ENCODE data around the gene SPIB. TPM values are rescaled to one million over a fixed set of nuclear protein-coding genes. Genes with fewer than 3 reads are reported as not detected.

The SPIB gene
- total RNA-seq, 2 donors from 2014 or later: 1.6 to 2.1 TPM

DNA sequence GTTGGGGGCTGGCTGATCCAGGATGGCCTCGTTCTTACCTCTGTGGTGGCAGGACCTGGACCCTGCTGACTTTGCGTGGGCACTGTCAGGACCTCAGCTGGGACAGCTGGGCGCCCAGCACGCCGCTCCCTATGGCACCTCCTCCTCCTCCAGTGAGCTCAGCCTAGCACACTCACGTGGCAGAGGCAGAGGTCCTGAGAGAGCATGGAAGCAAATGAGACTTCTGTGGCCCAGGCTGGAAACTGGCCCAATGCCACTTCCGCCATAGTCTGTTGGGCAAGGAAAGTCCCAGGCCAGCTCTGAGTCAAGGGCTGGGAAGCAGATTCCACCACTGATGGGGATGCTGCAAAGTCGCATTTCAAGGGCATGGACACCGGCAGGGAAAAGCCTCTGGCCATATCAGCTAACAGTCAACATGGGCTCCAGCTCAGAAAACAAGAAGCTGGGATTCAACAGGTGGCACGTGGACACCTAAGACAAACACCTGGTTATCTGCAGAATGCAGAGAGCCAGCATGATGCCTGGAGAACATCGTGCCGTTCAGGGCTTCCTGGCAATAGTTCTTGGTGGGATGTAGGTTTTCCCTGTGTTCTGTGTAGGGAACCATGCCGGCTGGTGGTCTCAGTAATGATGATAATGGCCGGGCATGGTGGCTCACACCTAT is 30.6 kb downstream of the SPIB start:
- no peak overlapping the region for H3K27ac Mint-ChIP-seq
- H3K36me3 Mint-ChIP-seq (ENCODE audit: insufficient read depth in 2 of 2): no peaks in the 10 kb centered on the region
- ATAC-seq (replicated peaks in 1 of 2): no peak
- peaks cover 10% of the 10 kb centered on the region for H3K27me3 Mint-ChIP-seq (ENCODE audit: low read depth)
- no peaks in the 10 kb centered on the region for H3K4me1 Mint-ChIP-seq (ENCODE audit: low read depth)
- no peak for DNase-seq
- H3K4me3 Mint-ChIP-seq: no peak overlapping the region
- H3K9me3 Mint-ChIP-seq: peaks cover 0 to 2% of the 10 kb centered on the region in 2 donors

DNA sequence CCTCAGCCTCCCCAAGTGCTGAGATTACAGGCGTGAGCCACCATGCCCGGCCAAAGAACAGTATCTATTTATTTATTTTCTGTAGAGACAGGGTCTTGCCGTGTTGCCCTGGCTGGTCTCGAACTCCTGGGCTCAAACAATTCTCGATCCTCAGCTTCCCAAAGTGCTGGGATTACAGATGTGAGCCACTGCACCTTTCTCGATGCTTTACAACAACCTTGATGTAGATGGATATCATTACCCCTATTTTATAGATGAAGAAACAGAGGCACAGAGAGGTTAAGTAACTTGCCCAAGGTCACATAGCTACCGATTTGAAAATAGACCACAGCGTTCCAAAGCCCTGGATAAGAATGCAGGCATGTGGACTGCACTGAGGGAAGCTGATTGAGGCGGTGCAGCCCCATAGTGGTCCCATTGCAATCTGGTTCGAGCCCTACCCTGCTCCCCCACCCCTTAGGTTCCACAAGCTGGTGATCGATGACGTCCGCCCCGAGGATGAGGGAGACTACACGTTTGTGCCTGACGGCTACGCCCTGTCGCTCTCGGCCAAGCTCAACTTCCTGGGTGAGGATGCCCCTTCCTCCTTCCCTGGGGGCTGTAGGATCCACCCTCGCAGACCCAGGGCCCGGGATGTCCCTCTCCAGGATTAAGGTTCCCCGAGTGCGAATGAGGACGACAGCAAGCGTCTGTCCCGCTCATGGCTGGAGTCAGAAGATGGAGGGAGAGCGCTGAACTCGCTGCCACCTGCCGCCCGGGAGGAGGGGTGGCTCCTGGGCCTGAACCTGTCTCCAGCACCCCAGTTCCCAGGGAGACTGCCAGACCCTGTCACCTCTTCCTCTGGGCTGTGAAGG is 31.9 kb downstream of the SPIB start:
- H3K4me1 Mint-ChIP-seq (ENCODE audit: low read depth): no peaks in the 10 kb centered on the region
- H3K27ac Mint-ChIP-seq: no peak overlapping the region
- H3K27me3 Mint-ChIP-seq (ENCODE audit: low read depth): peaks cover 8% of the 10 kb centered on the region
- H3K9me3 Mint-ChIP-seq: peaks cover 0 to 2% of the 10 kb centered on the region in 2 donors
- H3K4me3 Mint-ChIP-seq: no peak overlapping the region
- H3K36me3 Mint-ChIP-seq (ENCODE audit: insufficient read depth in 2 of 2): no peaks in the 10 kb centered on the region
- ATAC-seq (replicated peaks in 1 of 2) (no peak), DNase-seq (no peak)

DNA sequence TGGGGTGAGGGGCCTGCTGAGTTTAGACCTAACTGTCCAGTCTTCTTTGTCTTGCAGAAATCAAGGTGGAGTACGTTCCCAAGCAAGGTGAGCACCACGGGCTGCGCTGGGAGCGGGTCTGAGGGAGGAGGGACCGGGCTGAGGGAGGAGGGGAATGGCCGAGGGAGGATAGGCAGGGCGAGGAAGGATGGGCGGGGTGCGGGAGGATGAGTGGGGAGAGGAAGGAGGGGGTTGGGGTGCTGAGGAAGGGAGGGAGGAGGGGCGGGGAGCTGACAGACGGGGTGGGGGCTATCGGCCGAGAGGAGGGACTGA is 32.4 kb downstream of the SPIB start:
- H3K27ac Mint-ChIP-seq: no peak overlapping the region
- ATAC-seq (replicated peaks in 1 of 2): no peak
- H3K9me3 Mint-ChIP-seq: peaks cover 0 to 2% of the 10 kb centered on the region in 2 donors
- DNase-seq: no peak
- no peaks in the 10 kb centered on the region for H3K4me1 Mint-ChIP-seq (ENCODE audit: low read depth)
- H3K27me3 Mint-ChIP-seq (ENCODE audit: low read depth): peaks cover 8% of the 10 kb centered on the region
- no peak overlapping the region for H3K4me3 Mint-ChIP-seq
- no peaks in the 10 kb centered on the region for H3K36me3 Mint-ChIP-seq (ENCODE audit: insufficient read depth in 2 of 2)

DNA sequence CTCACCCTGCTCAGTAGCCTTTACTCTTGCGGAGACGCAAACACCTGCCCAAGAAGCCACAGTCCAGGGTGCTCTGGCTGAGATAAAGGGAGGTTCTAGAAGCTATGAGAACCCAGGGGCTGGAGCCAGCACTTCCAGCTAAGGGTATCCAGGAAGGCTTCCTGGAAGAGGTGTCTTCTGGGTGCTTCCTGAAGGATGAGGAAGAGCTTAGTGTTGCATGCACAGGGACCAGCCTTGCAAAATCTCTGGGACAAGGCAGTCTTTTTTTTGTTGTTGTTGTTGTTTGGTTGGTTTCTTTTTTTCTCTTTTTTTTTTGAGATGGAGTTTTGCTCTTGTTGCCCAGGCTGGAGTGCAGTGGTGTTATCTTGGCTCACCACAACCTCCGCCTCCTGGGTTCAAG is 34.5 kb downstream of the SPIB start:
- no peak overlapping the region for H3K27ac Mint-ChIP-seq
- no peaks in the 10 kb centered on the region for H3K4me1 Mint-ChIP-seq (ENCODE audit: low read depth)
- DNase-seq (no peak), ATAC-seq (replicated peaks in 1 of 2) (no peak)
- H3K9me3 Mint-ChIP-seq: no peaks in the 10 kb centered on the region
- no peak overlapping the region for H3K4me3 Mint-ChIP-seq
- peaks cover 21% of the 10 kb centered on the region for H3K27me3 Mint-ChIP-seq (ENCODE audit: low read depth)
- H3K36me3 Mint-ChIP-seq (ENCODE audit: insufficient read depth in 2 of 2): no peaks in the 10 kb centered on the region

DNA sequence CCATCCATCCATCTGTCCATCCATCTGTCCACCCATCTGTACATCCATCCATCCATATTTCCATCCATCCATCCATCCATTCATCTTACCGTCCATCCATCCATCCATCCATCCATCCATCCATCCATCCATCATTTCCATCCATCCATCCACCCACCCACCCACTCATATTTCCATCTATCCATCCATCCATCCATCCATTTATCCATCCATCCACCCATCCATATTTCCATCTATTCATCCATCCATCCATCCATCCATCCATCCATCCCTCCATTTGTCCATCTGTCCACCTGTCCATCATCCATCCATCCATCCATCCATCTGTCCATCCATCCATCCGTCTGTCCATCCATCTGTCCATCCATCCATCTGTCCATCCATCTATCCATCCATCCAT is 37.3 kb downstream of the SPIB start:
- Mint-ChIP-seq H3K9me3 (no peaks in the 10 kb centered on the region), H3K27ac (peak overlapping the region; percentile 14), H3K4me3 (no peak overlapping the region), H3K27me3 (ENCODE audit: low read depth) (peaks cover 17% of the 10 kb centered on the region), H3K4me1 (ENCODE audit: low read depth) (peaks cover 13% of the 10 kb centered on the region), H3K36me3 (ENCODE audit: insufficient read depth in 2 of 2) (no peaks in the 10 kb centered on the region)
- no peak for ATAC-seq (replicated peaks in 1 of 2)
- DNase-seq: no peak

DNA sequence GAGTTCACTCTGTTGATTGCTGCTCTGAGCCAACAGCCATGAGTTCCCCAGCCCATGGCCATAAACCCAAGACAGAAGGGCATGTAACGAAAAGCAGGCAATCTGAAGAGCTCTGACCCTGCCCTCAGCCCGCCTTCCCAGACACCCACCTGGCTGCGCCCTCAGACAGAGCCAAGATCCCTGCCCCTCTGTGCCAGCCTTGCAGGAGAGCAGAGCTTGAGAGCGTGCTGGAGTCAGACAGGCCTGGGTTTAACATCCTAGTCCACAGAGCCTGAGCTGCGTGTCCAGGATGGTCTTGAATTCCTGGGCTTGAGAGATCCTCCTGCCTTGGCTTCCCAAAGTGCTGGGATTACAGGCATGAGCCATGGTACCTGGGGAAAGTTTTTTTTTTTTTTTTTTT is 38.6 kb downstream of the SPIB start:
- ATAC-seq (replicated peaks in 1 of 2): no peak

DNA sequence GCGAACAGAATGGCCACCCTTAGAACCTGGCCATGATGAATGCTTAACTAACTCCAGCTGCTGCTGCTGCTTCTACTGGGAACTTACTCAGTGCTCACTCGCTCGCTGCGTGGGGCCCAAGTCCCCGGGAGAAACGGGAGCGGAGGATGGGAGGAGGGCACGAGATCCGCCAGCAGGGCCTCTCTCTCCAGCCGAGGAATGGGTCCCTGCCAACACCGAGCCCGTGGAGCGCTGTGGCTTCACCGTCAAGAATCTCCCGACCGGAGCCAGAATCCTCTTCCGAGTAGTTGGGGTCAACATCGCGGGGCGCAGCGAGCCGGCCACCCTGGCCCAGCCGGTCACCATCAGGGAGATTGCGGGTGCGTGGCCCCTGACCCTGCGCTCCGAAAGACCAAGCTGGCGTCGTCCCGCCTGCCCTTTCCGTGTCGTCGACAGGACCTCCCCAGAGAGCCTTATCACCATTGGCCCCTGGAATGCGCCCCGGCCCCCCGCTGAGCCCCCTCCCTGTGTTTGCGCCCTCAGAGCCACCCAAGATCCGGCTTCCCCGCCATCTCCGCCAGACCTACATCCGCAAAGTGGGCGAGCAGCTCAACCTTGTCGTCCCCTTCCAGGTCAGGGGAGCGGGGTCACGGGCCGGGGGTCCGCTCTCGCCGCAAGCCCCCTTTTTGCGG is 39.8 kb downstream of the SPIB start:
- peaks cover 17% of the 10 kb centered on the region for H3K27me3 Mint-ChIP-seq (ENCODE audit: low read depth)
- no peak for DNase-seq
- H3K4me1 Mint-ChIP-seq (ENCODE audit: low read depth): peaks cover 19% of the 10 kb centered on the region

More for the DNA sequence above, 38.6 kb downstream of the SPIB start:
- Mint-ChIP-seq H3K4me1 (ENCODE audit: low read depth) (peaks cover 19% of the 10 kb centered on the region), H3K4me3 (no peak overlapping the region), H3K27me3 (ENCODE audit: low read depth) (peaks cover 17% of the 10 kb centered on the region), H3K27ac (no peak overlapping the region), H3K9me3 (no peaks in the 10 kb centered on the region), H3K36me3 (ENCODE audit: insufficient read depth in 2 of 2) (no peaks in the 10 kb centered on the region)
- no peak for DNase-seq

DNA sequence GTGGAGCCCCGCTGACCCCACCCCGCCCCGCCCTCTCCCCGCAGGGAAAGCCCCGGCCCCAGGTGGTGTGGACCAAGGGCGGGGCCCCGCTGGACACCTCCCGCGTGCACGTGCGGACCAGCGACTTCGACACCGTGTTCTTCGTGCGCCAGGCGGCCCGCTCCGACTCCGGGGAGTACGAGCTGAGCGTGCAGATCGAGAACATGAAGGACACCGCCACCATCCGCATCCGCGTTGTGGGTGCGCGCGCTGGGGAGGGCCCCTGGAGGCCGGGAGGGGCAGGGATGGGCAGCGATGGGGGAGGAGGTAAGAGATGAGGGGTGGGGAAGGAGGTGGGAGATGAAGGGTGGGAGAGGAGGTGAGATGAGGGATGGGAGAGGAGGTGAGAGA is 40.3 kb downstream of the SPIB start:
- Mint-ChIP-seq H3K4me3 (no peak overlapping the region), H3K36me3 (ENCODE audit: insufficient read depth in 2 of 2) (no peaks in the 10 kb centered on the region), H3K9me3 (no peaks in the 10 kb centered on the region), H3K4me1 (ENCODE audit: low read depth) (peaks cover 19% of the 10 kb centered on the region), H3K27ac (no peak overlapping the region), H3K27me3 (ENCODE audit: low read depth) (peaks cover 17% of the 10 kb centered on the region)
- ATAC-seq (replicated peaks in 1 of 2) (no peak), DNase-seq (no peak)

More for the DNA sequence above, 39.8 kb downstream of the SPIB start:
- no peak overlapping the region for H3K27ac Mint-ChIP-seq
- H3K36me3 Mint-ChIP-seq (ENCODE audit: insufficient read depth in 2 of 2): no peaks in the 10 kb centered on the region
- ATAC-seq (replicated peaks in 1 of 2): no peak
- no peaks in the 10 kb centered on the region for H3K9me3 Mint-ChIP-seq
- H3K4me3 Mint-ChIP-seq: peak overlapping the region in 1 of 2 donors; percentile 34

DNA sequence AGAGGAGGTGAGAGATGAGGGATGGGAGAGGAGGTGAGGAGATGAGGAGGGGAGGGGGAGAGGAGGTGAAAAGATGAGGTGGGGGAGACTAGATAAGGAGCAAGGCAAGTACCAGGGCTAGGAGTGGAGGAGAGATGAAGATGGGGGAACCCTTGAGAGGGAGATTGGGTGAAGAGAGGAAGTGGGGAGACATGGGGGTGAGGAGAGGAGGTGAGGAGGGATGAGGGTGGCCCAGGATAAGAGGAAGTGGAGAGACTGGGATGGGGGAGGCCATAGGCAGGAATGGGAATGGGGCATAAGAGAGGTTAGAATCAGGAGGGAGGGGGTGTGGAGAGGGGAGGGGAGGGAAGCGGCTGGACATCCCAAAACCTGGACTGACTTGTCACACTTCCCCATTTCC is 40.9 kb downstream of the SPIB start:
- Mint-ChIP-seq H3K36me3 (ENCODE audit: insufficient read depth in 2 of 2) (no peaks in the 10 kb centered on the region), H3K9me3 (no peaks in the 10 kb centered on the region), H3K27ac (no peak overlapping the region), H3K4me1 (ENCODE audit: low read depth) (peaks cover 19% of the 10 kb centered on the region), H3K4me3 (peak overlapping the region; percentile 68 to 78), H3K27me3 (ENCODE audit: low read depth) (peaks cover 17% of the 10 kb centered on the region)
- ATAC-seq (replicated peaks in 1 of 2): no peak
- DNase-seq: no peak

DNA sequence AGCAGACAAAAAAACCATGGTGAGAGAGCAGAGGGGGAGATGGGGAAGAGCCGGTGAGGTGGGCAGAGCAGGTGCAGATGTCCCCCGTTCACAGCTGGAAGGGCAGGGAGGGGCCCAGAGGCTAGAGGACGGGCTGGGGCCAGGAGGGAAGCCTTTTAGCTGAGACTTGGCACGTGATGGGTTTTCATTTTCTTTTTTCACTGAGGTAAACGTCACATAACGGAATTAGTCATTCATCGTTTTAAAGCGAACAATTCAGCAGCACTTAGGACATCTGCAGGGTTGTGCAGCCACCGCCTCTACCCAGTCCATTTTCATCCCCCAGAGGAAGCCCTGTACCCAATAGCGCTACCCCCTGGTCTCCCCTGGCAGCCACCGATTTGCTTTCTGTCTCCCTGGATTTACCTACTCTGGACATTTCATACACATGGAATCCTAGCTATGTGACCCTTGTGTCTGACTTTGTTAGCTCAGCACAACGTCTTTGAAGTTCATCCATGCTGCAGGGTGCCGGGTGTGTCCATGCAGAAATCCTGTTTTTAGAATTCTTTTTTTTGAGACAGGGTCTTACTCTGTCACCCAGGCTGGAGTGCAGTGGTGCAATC is 41.5 kb downstream of the SPIB start:
- peak; percentile 37 to 42 for DNase-seq
- no peaks in the 10 kb centered on the region for H3K9me3 Mint-ChIP-seq
- peaks cover 17% of the 10 kb centered on the region for H3K27me3 Mint-ChIP-seq (ENCODE audit: low read depth)
- peak overlapping the region; percentile 68 to 78 for H3K4me3 Mint-ChIP-seq
- peak overlapping the region; percentile 26 for H3K27ac Mint-ChIP-seq
- peak; percentile 76 to 79 for ATAC-seq (replicated peaks in 1 of 2)
- H3K4me1 Mint-ChIP-seq (ENCODE audit: low read depth): peaks cover 19% of the 10 kb centered on the region
- no peaks in the 10 kb centered on the region for H3K36me3 Mint-ChIP-seq (ENCODE audit: insufficient read depth in 2 of 2)

DNA sequence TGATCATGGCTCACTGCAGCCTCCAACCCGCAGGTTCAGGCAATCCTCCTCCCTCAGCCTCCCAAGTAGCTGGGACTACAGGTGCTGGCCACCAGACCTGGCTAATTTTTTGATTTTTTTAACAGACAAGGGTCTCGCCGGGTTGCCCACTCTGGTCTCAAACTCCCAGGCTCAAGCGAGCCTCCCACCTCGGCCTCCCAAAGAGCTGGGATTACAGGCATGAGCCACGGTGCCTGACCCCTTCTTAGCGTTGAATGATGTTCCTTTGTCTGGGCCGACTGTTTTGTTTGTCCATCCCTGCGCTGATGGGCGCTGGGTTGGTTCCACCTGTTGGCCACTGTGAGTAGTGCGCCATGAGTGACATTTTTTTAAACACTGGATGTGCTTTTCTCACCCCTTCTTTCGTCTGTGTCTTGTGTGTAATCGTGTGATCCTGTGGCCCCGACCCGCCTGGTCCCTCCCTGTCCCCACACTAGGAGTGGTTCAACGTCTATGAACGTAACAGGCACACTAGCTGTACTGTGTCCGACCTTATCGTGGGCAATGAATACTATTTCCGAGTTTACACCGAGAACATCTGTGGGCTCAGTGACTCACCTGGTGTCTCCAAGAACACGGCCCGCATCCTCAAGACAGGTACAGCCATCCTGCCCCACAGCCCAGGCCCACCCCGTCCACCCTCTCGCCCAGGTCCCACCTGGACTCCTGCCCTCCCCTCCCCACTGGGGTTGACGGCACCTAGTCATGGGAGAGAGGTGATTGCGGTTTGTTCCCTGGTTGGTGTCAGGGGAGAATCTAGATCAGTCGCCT is 42.5 kb downstream of the SPIB start:
- Mint-ChIP-seq H3K4me3 (peak overlapping the region in 1 of 2 donors; percentile 54), H3K36me3 (ENCODE audit: insufficient read depth in 2 of 2) (no peaks in the 10 kb centered on the region), H3K4me1 (ENCODE audit: low read depth) (peaks cover 19% of the 10 kb centered on the region)

DNA sequence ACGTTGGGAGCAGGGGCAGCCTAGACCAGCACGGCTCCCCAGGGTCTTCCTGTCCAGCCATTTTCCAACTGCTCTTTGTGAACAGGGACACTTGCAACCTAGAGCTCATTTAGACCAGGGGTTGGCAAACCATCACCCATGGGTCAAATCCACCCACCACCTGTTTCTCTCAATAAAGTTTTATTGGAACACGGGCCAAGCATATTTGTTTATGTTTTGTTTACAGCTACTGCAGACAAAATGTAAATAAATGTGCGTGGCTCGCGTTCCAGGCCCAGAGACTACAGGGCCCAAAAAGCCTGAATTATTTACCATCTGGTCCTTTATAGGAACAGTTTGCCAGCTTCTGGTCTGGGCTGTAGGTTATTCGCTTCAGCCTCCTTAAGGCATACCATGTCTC is 44.2 kb downstream of the SPIB start:
- Mint-ChIP-seq H3K9me3 (no peaks in the 10 kb centered on the region), H3K27ac (no peak overlapping the region), H3K27me3 (ENCODE audit: low read depth) (peaks cover 5% of the 10 kb centered on the region), H3K4me1 (ENCODE audit: low read depth) (peaks cover 19% of the 10 kb centered on the region), H3K36me3 (ENCODE audit: insufficient read depth in 2 of 2) (no peaks in the 10 kb centered on the region), H3K4me3 (no peak overlapping the region)
- no peak for DNase-seq
- ATAC-seq (replicated peaks in 1 of 2): no peak

More for the DNA sequence above, 42.5 kb downstream of the SPIB start:
- Mint-ChIP-seq H3K9me3 (no peaks in the 10 kb centered on the region), H3K27ac (no peak overlapping the region), H3K27me3 (ENCODE audit: low read depth) (peaks cover 17% of the 10 kb centered on the region)
- DNase-seq (peak; percentile 68 to 70), ATAC-seq (replicated peaks in 1 of 2) (peak; percentile 75 to 80)

Measured in activated T-cell treated with anti-CD3 and anti-CD28 coated beads, Interleukin-2, amount 50 U/mL, for 72 hours (primary cell).